Gastroesophageal sphincter (tissue), 3 donors: ENCODE results near the gene TRAPPC2L.

Source experiments
- POLR2A ChIP-seq, 2 donors: fragments of 450-650 bp; IDR thresholded peaks; one replicate each; pipeline ENCODE4 v1.6.1; 2017; ENCODE audit warnings: antibody characterized with exemption in 2 of 2, mild to moderate bottlenecking in 2 of 2, moderate library complexity in 1 of 2
- POLR2AphosphoS5 ChIP-seq: sonication (generic); formaldehyde crosslinking; IDR thresholded peaks from one replicate; pipeline ENCODE4 v1.6.1; 2017; ENCODE audit warnings: antibody characterized with exemption
- TF ChIP-seq, protein P1 (sequence below), 4 experiments: fragments of 200-600 bp in 2 of 4; fragments of 450-650 bp in 2 of 4; sonication (generic) in 1 of 4; IDR thresholded peaks; one replicate each; pipeline ENCODE4 v1.5.1; 2017 to 2019; ENCODE audit warnings: antibody characterized with exemption in 4 of 4, mild to moderate bottlenecking in 2 of 4, moderate library complexity in 2 of 4

DNA sequence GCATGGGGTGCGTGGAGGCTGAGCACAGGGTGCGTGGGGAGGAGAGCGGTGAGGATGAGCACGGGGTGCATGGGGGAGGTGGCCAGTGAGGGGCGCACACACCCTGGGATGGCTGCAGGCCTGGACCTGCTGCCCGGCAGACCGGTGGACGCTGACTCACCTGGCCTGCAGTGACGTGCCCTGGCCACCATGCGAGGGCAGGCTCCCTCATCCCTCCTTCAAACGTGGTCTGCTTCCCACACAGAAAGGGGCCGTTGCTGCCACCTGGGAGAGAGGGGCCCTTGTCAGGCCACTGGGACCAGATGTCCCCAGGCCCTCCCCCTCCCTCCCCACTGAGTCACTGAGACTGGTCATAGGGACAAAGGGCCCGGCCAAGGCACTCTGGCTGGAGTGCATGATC lies 25.1 kb upstream of the TRAPPC2L start:
- no peak for TF ChIP-seq POLR2AphosphoS5
- TF ChIP-seq, protein P1, sequence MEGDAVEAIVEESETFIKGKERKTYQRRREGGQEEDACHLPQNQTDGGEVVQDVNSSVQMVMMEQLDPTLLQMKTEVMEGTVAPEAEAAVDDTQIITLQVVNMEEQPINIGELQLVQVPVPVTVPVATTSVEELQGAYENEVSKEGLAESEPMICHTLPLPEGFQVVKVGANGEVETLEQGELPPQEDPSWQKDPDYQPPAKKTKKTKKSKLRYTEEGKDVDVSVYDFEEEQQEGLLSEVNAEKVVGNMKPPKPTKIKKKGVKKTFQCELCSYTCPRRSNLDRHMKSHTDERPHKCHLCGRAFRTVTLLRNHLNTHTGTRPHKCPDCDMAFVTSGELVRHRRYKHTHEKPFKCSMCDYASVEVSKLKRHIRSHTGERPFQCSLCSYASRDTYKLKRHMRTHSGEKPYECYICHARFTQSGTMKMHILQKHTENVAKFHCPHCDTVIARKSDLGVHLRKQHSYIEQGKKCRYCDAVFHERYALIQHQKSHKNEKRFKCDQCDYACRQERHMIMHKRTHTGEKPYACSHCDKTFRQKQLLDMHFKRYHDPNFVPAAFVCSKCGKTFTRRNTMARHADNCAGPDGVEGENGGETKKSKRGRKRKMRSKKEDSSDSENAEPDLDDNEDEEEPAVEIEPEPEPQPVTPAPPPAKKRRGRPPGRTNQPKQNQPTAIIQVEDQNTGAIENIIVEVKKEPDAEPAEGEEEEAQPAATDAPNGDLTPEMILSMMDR (IDR thresholded peaks at IDR 0.05): no peak
- no peak for TF ChIP-seq POLR2A (IDR thresholded peaks at IDR 0.05)
